IPS-20b (cell line): ENCODE measurements around the gene HOXB13.
A peak's percentile ranks its signal among the peaks of the same experiment; 100 is the strongest.

Source experiments
- H3K27ac ChIP-seq: one replicate; pipeline ENCODE4 v1.5.1; 2013; ENCODE audit warnings: low read length
- H3K27me3 ChIP-seq: 2 replicates; pipeline ENCODE4 v1.6.1; 2013; ENCODE audit warnings: mild to moderate bottlenecking, low read length, inconsistent platforms; ENCODE audit not compliant: insufficient read depth
- H3K36me3 ChIP-seq: 2 replicates; pipeline ENCODE4 v1.6.1; 2013; ENCODE audit warnings: low read depth, mild to moderate bottlenecking, inconsistent platforms, low read length, moderate library complexity; ENCODE audit not compliant: insufficient read depth
- H3K4me1 ChIP-seq: 2 replicates; pipeline ENCODE4 v1.6.1; 2013; ENCODE audit warnings: mild to moderate bottlenecking, control low read depth, inconsistent platforms, low read length, moderate library complexity; ENCODE audit not compliant: insufficient read depth
- H3K4me3 ChIP-seq: 2 replicates; pipeline ENCODE4 v1.5.1; 2013; ENCODE audit warnings: mild to moderate bottlenecking, low read length, inconsistent platforms
- H3K9ac ChIP-seq: 2 replicates; pipeline ENCODE4 v1.6.1; 2013; ENCODE audit warnings: low read depth, mild to moderate bottlenecking, inconsistent platforms, low read length, moderate library complexity
- H3K9me3 ChIP-seq: 2 replicates; pipeline ENCODE4 v1.6.1; 2013; ENCODE audit warnings: mild to moderate bottlenecking, low read depth, low read length, inconsistent platforms; ENCODE audit not compliant: insufficient read depth

Gene HOXB13

DNA sequence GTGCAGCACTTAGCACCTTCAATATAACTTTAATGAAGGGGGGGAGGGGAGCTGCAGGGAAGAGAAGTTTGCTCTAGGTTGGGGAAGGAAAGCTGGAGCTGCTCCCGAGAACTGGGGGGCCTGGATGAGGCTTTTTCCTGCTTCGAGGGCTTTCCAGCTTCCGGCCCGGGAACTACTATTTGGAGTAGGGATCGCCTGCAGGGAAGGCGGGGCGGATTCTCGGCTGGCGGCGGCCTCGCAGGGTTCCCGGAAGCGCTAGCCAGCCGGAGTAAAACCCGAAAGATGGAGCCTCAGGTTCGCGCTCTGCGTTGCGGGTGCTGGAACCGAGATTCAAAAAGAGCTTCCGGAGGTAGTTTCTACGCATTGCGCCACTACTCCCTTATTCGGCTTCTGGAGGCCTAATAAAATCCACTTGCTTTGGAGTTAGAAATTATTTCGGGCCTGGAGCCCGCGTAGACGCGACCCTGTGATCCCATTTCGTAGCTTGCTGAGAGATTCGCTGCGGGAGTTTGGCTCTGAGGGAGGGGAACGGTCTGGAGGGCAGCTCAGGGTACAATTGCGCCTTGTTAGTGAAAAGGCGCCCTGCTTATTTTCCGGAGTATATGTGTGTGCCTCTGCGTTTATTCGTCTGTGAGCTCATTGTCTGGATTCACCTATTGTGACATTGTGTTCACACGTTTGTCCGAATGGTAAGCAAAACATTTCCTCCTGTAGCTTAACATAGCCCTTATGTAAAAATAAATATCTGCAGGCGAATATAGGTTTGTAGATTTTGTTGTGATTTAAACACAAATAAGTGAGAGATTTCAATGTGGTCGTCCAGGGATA, 4.9 kb downstream of the HOXB13 start:
- no peak overlapping the region for H3K9ac ChIP-seq
- peaks cover 7% of the 10 kb centered on the region; the same call in 1 of the 2 replicates for H3K9me3 ChIP-seq
- no peaks in the 10 kb centered on the region for H3K36me3 ChIP-seq
- peak overlapping the region; percentile 42 for H3K4me3 ChIP-seq
- peaks cover 17% of the 10 kb centered on the region for H3K4me1 ChIP-seq
- no peak overlapping the region for H3K27ac ChIP-seq
- peaks cover 100% of the 10 kb centered on the region for H3K27me3 ChIP-seq

DNA sequence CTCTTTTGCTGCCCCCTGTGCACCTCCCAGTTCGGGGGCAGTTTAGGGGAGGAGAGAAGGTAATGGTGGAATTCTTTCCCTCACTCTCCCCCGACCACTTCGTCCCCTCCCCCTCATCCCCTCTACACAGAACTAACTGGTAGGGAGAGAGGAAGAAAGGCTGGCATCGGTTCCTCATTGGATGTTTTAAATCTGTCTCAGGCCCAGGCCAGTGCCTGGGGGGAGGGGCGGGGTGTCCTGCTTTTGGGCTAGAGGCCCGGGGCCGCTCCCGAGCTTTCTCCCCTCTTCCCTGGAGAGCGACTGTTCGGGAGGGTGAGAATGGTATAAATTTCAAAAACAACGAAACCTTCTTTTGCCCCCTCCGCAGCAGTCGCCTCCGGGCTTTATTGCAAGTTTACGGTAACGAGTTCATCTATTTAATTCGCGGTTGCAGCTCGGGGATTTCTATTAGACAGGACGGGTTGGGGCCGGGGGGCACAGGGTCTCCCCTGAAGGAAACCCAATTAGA, 5.6 kb downstream of the HOXB13 start, which contains the start of gene PRAC2:
PRAC2 (plus strand) TSS at position 271 of the 508 bp plus-strand sequence. CDS start 1,226 bp downstream, outside the sequence.
- H3K4me1 ChIP-seq: peaks cover 21% of the 10 kb centered on the region
- peak within 1 kb of the TSS; percentile 42 for H3K4me3 ChIP-seq
- peaks cover 100% of the 10 kb centered on the region for H3K27me3 ChIP-seq
- H3K9me3 ChIP-seq: peaks cover 7% of the 10 kb centered on the region; the same call in 1 of the 2 replicates
- no peak within 1 kb of the TSS for H3K9ac ChIP-seq
- H3K27ac ChIP-seq: no peak within 1 kb of the TSS
- no peaks in the 10 kb centered on the region for H3K36me3 ChIP-seq

DNA sequence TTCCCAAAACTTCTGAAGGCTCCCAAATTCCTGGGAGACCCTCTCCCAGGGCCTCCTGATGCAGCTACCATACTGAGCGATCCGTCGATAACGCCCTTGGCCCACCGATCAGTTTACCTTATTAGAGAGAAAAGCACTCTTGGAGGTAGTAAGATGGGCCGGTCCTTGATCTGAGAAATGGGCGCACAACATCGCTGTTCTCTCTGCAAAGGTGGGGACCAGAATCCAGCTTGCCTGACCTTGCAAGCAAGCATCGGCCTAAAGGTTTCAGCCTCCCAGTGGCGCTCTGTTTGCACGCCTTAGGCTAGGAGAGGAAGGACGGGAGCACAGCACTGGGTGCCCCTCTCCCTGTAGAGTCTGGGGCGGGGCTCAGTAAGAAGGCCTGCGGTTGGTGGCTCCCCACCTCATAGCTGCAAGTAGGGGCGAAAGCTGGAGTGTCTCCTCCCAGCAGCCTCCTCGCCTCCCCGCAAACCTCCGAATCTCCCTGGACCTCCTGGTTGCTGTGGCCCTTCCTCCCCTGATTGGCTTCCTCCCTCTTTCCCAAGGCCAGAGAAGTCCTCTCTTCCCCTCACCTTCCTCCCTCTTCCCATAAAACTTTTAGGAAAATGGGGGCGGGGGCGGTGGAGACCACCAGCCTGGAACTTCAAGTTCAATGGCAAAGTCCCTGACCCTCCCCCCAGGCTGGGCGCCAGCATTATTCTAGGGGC, 6.2 kb downstream of the HOXB13 start, which contains the start of gene PRAC1:
PRAC1 (minus strand) TSS at position 318 of the 707 bp plus-strand sequence; CDS start at position 192, 126 bp downstream.
- Histone ChIP-seq H3K36me3 (no peaks in the 10 kb centered on the region), H3K27ac (no peak within 1 kb of the TSS), H3K27me3 (peaks cover 100% of the 10 kb centered on the region), H3K9me3 (peaks cover 7% of the 10 kb centered on the region; the same call in 1 of the 2 replicates), H3K4me1 (peaks cover 21% of the 10 kb centered on the region), H3K9ac (no peak within 1 kb of the TSS), H3K4me3 (peak within 1 kb of the TSS; percentile 38; the same call in 1 of the 2 replicates)

DNA sequence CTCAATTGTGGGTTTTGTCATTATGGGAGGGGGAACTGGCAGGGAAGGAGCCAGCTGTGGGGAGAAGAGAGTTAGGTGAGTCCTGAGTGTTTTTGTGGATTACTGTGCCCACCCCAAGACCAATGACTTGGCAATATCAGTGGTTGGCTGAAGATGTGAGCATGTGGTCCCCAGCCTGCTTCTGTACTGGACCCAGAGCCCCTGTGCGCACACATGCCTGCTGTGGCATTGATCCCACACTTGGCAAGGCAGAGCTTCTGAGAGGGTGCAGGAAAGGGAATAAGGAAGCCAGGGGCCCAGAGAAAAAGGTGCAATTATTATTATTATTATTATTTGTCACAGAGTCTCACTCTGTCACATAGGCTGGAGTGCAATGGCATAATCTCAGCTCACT, 7.5 kb downstream of the HOXB13 start:
- no peak overlapping the region for H3K27ac ChIP-seq
- peaks cover 4% of the 10 kb centered on the region; the same call in 1 of the 2 replicates for H3K9me3 ChIP-seq
- H3K36me3 ChIP-seq: no peaks in the 10 kb centered on the region
- peaks cover 100% of the 10 kb centered on the region for H3K27me3 ChIP-seq
- no peak overlapping the region for H3K9ac ChIP-seq
- peaks cover 21% of the 10 kb centered on the region for H3K4me1 ChIP-seq
- H3K4me3 ChIP-seq: no peak overlapping the region

DNA sequence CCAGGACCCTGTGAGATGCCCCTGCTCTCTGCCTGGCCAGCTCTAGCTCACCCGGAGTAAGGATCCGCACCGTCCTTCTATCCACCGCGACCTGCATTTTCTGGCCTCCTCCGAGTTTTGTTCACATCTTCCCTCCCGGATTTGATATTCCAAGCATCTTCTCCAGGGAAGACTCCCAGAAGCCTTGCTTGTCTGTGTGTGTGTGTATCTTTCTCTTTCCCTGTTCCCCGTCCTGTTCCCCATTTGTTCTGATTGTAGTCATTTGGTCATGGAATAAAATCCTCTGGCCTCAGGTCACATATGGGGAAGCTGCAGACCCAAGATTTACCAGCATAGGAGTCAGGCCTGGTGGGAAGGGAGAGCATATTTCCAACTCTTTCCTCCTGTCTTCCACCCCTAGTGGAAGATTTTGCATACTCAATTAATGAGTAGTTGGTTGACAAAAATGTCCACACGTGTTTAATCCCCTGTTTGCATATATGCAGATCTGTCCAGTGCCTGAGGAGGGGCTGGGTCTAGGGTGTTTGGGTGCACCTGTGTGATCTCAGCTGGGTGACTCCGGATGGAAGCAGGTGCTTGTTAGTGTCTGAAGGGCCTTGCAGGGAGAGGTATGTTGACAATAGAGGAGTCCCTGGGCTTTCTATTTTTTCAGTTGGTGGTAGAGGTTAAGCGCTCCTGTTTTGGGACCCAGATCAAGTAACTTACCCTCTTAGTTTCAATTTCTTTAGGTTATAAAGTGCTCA, 8.1 kb downstream of the HOXB13 start:
- no peak overlapping the region for H3K9ac ChIP-seq
- no peak overlapping the region; the same call in 1 of the 2 replicates for H3K4me3 ChIP-seq
- peaks cover 4% of the 10 kb centered on the region; the same call in 1 of the 2 replicates for H3K9me3 ChIP-seq
- H3K36me3 ChIP-seq: no peaks in the 10 kb centered on the region
- peaks cover 100% of the 10 kb centered on the region for H3K27me3 ChIP-seq
- H3K27ac ChIP-seq: no peak overlapping the region
- peaks cover 21% of the 10 kb centered on the region for H3K4me1 ChIP-seq

DNA sequence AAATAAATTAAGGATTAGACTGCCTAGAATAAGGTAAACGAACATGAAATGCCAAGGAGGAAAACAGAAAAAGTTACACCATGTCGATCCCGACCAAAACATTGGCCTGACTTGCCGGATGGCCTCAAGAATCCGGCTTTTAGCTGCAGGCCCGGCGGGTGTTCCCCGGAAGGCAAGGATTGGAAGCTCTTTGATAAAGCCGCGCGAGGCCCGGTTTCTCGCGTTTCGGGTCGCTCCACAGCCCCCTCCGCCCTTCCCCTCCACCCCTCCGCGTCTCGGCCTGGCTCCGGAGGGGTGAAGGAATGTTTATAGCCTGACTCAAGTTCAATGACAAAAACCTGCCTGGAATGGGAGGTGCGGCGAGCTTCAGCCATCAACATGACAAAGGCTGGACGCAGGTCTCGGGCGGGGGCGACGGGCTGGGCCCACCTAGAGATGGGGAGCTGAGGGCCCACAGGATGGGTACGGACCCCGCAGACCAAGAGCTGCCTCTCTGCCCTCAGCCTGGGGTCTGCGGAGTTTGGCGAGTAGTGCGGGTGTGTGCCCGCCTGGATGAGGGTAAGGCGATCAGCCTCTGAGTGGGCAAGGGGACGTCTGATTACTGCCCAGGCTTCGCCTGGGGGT, 8.8 kb downstream of the HOXB13 start:
- H3K9ac ChIP-seq: no peak overlapping the region
- peaks cover 21% of the 10 kb centered on the region for H3K4me1 ChIP-seq
- peak overlapping the region; percentile 59 for H3K4me3 ChIP-seq
- no peak overlapping the region for H3K27ac ChIP-seq
- no peaks in the 10 kb centered on the region for H3K36me3 ChIP-seq
- H3K9me3 ChIP-seq: no peaks in the 10 kb centered on the region; the same call in 1 of the 2 replicates
- H3K27me3 ChIP-seq: peaks cover 100% of the 10 kb centered on the region

DNA sequence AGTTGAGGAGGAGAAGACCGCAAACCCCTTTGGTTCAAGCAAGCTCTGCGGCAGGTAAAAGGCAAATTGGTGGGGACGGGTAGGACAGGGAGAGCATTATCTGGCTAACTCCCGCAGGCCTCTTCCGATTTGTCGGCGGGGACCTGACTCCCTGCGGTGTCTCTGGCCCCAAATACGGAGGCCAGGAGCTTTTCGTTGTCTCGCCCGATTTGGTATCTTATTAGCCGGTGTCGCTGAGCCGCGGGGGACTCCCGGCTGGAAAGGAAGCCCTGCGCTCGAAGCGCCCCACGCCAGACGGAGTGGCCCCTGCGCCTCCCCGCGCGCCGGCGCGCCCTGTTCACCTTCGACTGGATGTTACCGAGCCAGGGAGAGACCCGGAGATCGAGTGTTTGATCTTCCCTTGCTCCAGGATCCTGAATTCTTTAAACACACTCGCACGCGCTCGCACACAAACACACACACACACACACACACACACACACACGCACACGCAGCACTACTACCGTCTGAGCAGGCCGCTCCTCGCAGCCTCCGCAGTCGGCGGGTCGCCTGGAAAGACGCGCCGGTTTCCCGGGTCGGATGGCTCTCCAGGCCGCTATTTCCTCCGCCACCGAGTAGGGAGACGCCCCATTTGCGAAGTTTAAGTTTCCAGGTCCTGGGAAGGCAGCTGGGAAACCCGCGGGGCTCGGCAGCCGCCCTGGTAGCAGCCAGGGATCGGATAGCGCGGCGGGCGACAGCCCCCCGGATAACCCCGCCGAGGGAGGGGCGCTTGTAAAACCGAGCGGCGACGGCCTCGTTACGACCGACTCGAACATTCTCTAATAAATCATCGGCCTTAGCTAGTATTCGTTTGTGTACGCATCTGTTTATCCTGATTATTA, 9.5 kb downstream of the HOXB13 start:
- Histone ChIP-seq H3K27ac (no peak overlapping the region), H3K4me3 (peak overlapping the region; percentile 59), H3K27me3 (peaks cover 100% of the 10 kb centered on the region), H3K4me1 (peaks cover 21% of the 10 kb centered on the region), H3K9ac (no peak overlapping the region), H3K9me3 (no peaks in the 10 kb centered on the region), H3K36me3 (no peaks in the 10 kb centered on the region)

DNA sequence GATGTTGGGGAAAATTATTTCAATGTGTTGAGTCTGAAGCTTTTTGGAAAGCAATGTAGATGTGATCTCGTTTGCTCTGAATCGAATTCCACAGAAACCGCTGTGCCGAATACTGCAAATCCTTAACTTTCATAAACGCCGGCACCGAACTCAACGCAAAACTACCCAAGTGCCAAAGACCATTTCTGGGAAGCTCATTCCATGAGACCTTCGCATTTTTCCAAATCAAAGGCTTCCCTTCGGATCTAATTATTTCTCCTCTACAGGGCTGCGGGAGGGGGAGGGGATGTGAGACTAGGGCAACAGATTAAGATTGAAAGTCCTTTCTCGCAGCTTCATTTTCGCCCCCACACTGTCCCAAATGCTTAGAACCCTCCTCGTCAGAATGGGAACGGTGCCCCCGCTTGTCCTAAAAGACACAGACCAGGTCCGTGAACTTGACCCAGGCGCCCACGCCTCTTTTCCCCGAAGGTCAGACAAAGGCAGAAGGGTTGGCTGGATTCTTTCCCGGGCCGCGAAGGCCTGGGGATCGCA, 10.3 kb downstream of the HOXB13 start:
- Histone ChIP-seq H3K9ac (no peak overlapping the region), H3K27ac (no peak overlapping the region), H3K4me3 (peak overlapping the region; percentile 59), H3K4me1 (peaks cover 21% of the 10 kb centered on the region), H3K36me3 (no peaks in the 10 kb centered on the region), H3K9me3 (no peaks in the 10 kb centered on the region), H3K27me3 (peaks cover 100% of the 10 kb centered on the region)

DNA sequence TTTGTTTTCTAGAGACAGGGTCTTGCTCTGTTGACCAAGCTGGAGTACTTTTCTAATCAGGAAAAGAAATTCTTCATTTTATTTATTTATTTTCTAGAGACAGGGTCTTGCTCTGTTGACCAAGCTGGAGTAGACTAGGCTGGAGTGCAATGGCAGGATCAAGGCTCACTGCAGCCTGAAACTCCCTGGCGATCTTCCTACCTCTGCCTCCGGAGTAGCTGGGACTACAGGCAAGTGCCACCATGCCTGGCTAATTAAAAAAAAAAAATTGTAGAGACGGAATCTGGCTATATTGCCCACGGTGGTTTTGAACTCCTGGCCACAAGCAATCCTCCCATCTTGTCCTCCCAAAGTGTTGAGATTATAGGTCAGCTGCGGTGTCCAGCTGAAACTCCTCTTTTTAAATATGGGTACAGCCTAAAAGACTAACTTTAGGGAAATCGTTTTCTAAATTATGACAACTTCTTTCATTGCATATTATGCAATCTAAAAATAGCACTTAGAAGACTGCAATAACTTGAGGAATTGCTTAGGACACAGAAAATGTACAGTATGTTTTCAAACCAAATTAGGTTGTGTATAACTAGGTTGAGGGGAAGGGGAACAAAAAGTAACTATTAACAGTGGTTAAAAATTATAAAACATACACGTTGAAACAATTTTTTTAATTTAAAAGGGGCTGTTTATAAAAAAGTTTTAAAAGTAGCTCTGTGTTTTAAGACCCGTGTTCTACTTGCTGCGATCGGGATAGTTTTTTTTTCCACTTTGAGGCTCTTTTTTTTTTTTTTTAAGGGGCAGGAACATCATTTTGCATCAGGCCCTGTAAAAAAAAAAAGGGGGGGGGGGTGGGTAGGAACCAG, 11.0 kb downstream of the HOXB13 start:
- H3K9me3 ChIP-seq: no peaks in the 10 kb centered on the region
- peak overlapping the region; percentile 59; the same call in 1 of the 2 replicates for H3K4me3 ChIP-seq
- no peaks in the 10 kb centered on the region for H3K36me3 ChIP-seq
- H3K9ac ChIP-seq: no peak overlapping the region
- H3K27ac ChIP-seq: no peak overlapping the region
- peaks cover 19% of the 10 kb centered on the region for H3K4me1 ChIP-seq
- H3K27me3 ChIP-seq: peaks cover 100% of the 10 kb centered on the region
